Thyroid gland (tissue), 4 donors: Measurements from ENCODE around the gene KCNIP1.

Experiments
- CTCF ChIP-seq, 6 experiments: fragments of 200-600 bp in 3 of 6; fragments of 450-650 bp in 3 of 6; sonication (generic) in 3 of 6; IDR thresholded peaks; one replicate each; pipeline ENCODE4 v1.5.1; 2016 to 2019; ENCODE audit warnings: antibody characterized with exemption in 6 of 6, mild to moderate bottlenecking in 2 of 6, inconsistent platforms in 1 of 6, moderate library complexity in 1 of 6
- POLR2A ChIP-seq, 2 donors: fragments of 450-650 bp; IDR thresholded peaks; one replicate each; pipeline ENCODE4 v1.6.1; 2017; ENCODE audit warnings: antibody characterized with exemption in 2 of 2, mild to moderate bottlenecking in 2 of 2, moderate library complexity in 1 of 2

- TF ChIP-seq CTCF (IDR thresholded peaks at IDR 0.05) (no peak), POLR2A (IDR thresholded peaks at IDR 0.05) (no peak)
These were observed 265.4 kb downstream of the KCNIP1 start for GRCh38 chr5:170769246-170769645.
